Osteoblast (primary cell): ENCODE measurements around the gene PACSIN2. TPM values are rescaled to one million over a fixed set of nuclear protein-coding genes. Genes with fewer than 3 reads are reported as not detected.

Experiments
- DNase-seq: peaks from one replicate; pipeline ENCODE4 v3.0.0; 2011; ENCODE audit warnings: low spot score, mixed read lengths; ENCODE audit not compliant: insufficient read length; ENCODE audit errors: missing footprints
- H2AFZ ChIP-seq: 2 replicates; pipeline ENCODE4 v1.6.0; 2011; ENCODE audit warnings: mild to moderate bottlenecking, low read length
- H3K27ac ChIP-seq: 2 replicates; pipeline ENCODE4 v1.5.1; 2011; ENCODE audit warnings: mild to moderate bottlenecking, low read depth, low read length, moderate library complexity
- H3K27me3 ChIP-seq: 2 replicates; pipeline ENCODE4 v1.6.0; 2012; ENCODE audit warnings: mild to moderate bottlenecking, control low read depth, inconsistent platforms, low read length, moderate library complexity; ENCODE audit not compliant: insufficient read depth
- H3K36me3 ChIP-seq: 2 replicates; pipeline ENCODE4 v1.5.1; 2011; ENCODE audit warnings: mild to moderate bottlenecking, low read length, control low read depth, moderate library complexity; ENCODE audit not compliant: insufficient read depth
- H3K4me1 ChIP-seq: 2 replicates; pipeline ENCODE4 v1.5.1; 2011; ENCODE audit warnings: mild to moderate bottlenecking, low read length, control low read depth, moderate library complexity; ENCODE audit not compliant: insufficient read depth
- H3K4me2 ChIP-seq: 2 replicates; pipeline ENCODE4 v1.6.0; 2011; ENCODE audit warnings: mild to moderate bottlenecking, low read length; ENCODE audit not compliant: insufficient read depth
- H3K4me3 ChIP-seq: fragments of 200-600 bp; sonication (generic); 3 replicates; pipeline ENCODE4 v1.5.1; 2012; ENCODE audit warnings: mild to moderate bottlenecking, low read length, inconsistent platforms; ENCODE audit not compliant: insufficient read depth
- H3K79me2 ChIP-seq: 2 replicates; pipeline ENCODE4 v1.6.0; 2012; ENCODE audit warnings: mild to moderate bottlenecking, low read length, control low read depth, inconsistent platforms; ENCODE audit not compliant: insufficient read depth
- H3K9me3 ChIP-seq: 2 replicates; pipeline ENCODE4 v1.5.1; 2011; ENCODE audit warnings: low read depth, low read length, control low read depth
- H4K20me1 ChIP-seq: 2 replicates; pipeline ENCODE4 v1.6.0; 2012; ENCODE audit warnings: mild to moderate bottlenecking, low read length, control low read depth; ENCODE audit not compliant: insufficient read depth
- CTCF ChIP-seq: IDR thresholded peaks from 2 replicates; pipeline ENCODE4 v1.5.1; 2011; ENCODE audit warnings: mild to moderate bottlenecking, low read depth, low read length, moderate library complexity; ENCODE audit errors: extremely low read depth
- total RNA-seq: library from RNA; depleted of rRNA; stranded (reverse); fragments of >200 nt; gene quantifications from 2 replicates; pipeline ENCODE4 v1.2.3, GENCODE V29; 2012

Gene PACSIN2
- total RNA-seq, 1 donor: 38.0 TPM

- H2AFZ ChIP-seq: no peak overlapping the region
- DNase-seq: peak; percentile 27
- no peak overlapping the region for H3K4me2 ChIP-seq
- peaks cover 40% of the 10 kb centered on the region for H4K20me1 ChIP-seq
- H3K27ac ChIP-seq: no peak overlapping the region
- peaks cover 20% of the 10 kb centered on the region for H3K4me1 ChIP-seq
- H3K4me3 ChIP-seq: no peak overlapping the region
- peaks cover 7% of the 10 kb centered on the region for H3K36me3 ChIP-seq
- no peaks in the 10 kb centered on the region for H3K27me3 ChIP-seq
- peaks cover 85% of the 10 kb centered on the region for H3K79me2 ChIP-seq
- no peak for TF ChIP-seq CTCF
- H3K9me3 ChIP-seq: no peaks in the 10 kb centered on the region
Measured at GRCh38 chr22:42915980-42916765, 98.8 kb downstream of the PACSIN2 start.

GRCh38 chr22:42914511-42915076 lies 100.4 kb downstream of the PACSIN2 start:
- Histone ChIP-seq H3K4me1 (peaks cover 5% of the 10 kb centered on the region), H3K36me3 (peaks cover 15% of the 10 kb centered on the region), H3K27ac (no peak overlapping the region), H3K9me3 (no peaks in the 10 kb centered on the region), H2AFZ (no peak overlapping the region), H3K27me3 (no peaks in the 10 kb centered on the region), H4K20me1 (peaks cover 45% of the 10 kb centered on the region), H3K4me2 (no peak overlapping the region), H3K4me3 (no peak overlapping the region), H3K79me2 (peaks cover 85% of the 10 kb centered on the region)
- DNase-seq: no peak
- TF ChIP-seq CTCF: no peak

GRCh38 chr22:42913874-42914510 lies 101.0 kb downstream of the PACSIN2 start:
- H3K4me2 ChIP-seq: no peak overlapping the region
- H3K79me2 ChIP-seq: peaks cover 85% of the 10 kb centered on the region
- peaks cover under 1% of the 10 kb centered on the region for H3K4me1 ChIP-seq
- H3K36me3 ChIP-seq: peaks cover 20% of the 10 kb centered on the region
- peaks cover 50% of the 10 kb centered on the region for H4K20me1 ChIP-seq
- H2AFZ ChIP-seq: no peak overlapping the region
- H3K4me3 ChIP-seq: no peak overlapping the region
- no peaks in the 10 kb centered on the region for H3K27me3 ChIP-seq
- no peaks in the 10 kb centered on the region for H3K9me3 ChIP-seq
- no peak overlapping the region for H3K27ac ChIP-seq
- no peak for TF ChIP-seq CTCF
- no peak for DNase-seq

- H3K4me2 ChIP-seq: no peak overlapping the region
- H3K27ac ChIP-seq: no peak overlapping the region
- peak; percentile 44 for DNase-seq
- TF ChIP-seq CTCF: no peak
- H3K36me3 ChIP-seq: peaks cover 27% of the 10 kb centered on the region
- H4K20me1 ChIP-seq: peaks cover 68% of the 10 kb centered on the region
- no peaks in the 10 kb centered on the region for H3K9me3 ChIP-seq
- H3K27me3 ChIP-seq: no peaks in the 10 kb centered on the region
- no peaks in the 10 kb centered on the region for H3K4me1 ChIP-seq
- no peak overlapping the region for H2AFZ ChIP-seq
- peaks cover 72% of the 10 kb centered on the region for H3K79me2 ChIP-seq
- H3K4me3 ChIP-seq: no peak overlapping the region
Measured at GRCh38 chr22:42912059-42912458, 102.9 kb downstream of the PACSIN2 start.
